Left ventricle myocardium inferior (tissue), 1 donor: Measurements from ENCODE around the gene MUSTN1. TPM values are rescaled to one million over a fixed set of nuclear protein-coding genes. Genes with fewer than 3 reads are reported as not detected.

Experiments
- DNase-seq: peaks from one replicate; pipeline ENCODE4 v3.0.0-alpha.2; 2020
- H3K27ac ChIP-seq: fragments of 200-600 bp; replicated peaks from 2 replicates; pipeline ENCODE4 v1.8.0; 2021
- H3K27me3 ChIP-seq: fragments of 200-600 bp; 2 replicates; pipeline ENCODE4 v1.8.0; 2021; ENCODE audit warnings: low read depth
- H3K36me3 ChIP-seq: fragments of 200-600 bp; 2 replicates; pipeline ENCODE4 v1.8.0; 2021
- H3K4me1 ChIP-seq: fragments of 200-600 bp; 2 replicates; pipeline ENCODE4 v1.8.0; 2021
- H3K4me3 ChIP-seq: fragments of 200-600 bp; 2 replicates; pipeline ENCODE4 v1.8.0; 2021; ENCODE audit warnings: mild to moderate bottlenecking, moderate library complexity
- H3K9me3 ChIP-seq: fragments of 200-600 bp; replicated peaks from 2 replicates; pipeline ENCODE4 v1.8.0; 2021
- CTCF ChIP-seq: fragments of 200-600 bp; IDR thresholded peaks from 2 replicates; pipeline ENCODE4 v1.8.0; 2021; ENCODE audit warnings: antibody characterized with exemption, mild to moderate bottlenecking, borderline replicate concordance
- intact Hi-C: fragments of 100-400 bp; cut with micrococcal nuclease; formaldehyde crosslinking; loops from one replicate; pipeline ENCODE4 v1.11.0; 2022
- total RNA-seq: library from RNA; stranded (reverse); fragmentation: NEBNext Ultra II Directional; extraction: Animal tissue kit (Norgen Biotek cat#: 25700); gene quantifications from one replicate; pipeline ENCODE4 v1.2.1, GENCODE V29; 2021
- donor health status: DM: no; HTN: yes; CAD: no; lungs with severe emphysema.

MUSTN1 gene
- total RNA-seq, 1 donor from 2014 or later, result 32.7 TPM

- Histone ChIP-seq H3K27me3 (no peaks in the 10 kb centered on the region), H3K36me3 (no peaks in the 10 kb centered on the region), H3K4me3 (no peak overlapping the region), H3K9me3 (no peaks in the 10 kb centered on the region), H3K27ac (no peak overlapping the region), H3K4me1 (no peaks in the 10 kb centered on the region)
- intact Hi-C loops, result no loop called here
- TF ChIP-seq CTCF, result no peak
- DNase-seq, result no peak
Observed at GRCh38 chr3:52796411-52796810, 38.4 kb downstream of the MUSTN1 start.

DNA sequence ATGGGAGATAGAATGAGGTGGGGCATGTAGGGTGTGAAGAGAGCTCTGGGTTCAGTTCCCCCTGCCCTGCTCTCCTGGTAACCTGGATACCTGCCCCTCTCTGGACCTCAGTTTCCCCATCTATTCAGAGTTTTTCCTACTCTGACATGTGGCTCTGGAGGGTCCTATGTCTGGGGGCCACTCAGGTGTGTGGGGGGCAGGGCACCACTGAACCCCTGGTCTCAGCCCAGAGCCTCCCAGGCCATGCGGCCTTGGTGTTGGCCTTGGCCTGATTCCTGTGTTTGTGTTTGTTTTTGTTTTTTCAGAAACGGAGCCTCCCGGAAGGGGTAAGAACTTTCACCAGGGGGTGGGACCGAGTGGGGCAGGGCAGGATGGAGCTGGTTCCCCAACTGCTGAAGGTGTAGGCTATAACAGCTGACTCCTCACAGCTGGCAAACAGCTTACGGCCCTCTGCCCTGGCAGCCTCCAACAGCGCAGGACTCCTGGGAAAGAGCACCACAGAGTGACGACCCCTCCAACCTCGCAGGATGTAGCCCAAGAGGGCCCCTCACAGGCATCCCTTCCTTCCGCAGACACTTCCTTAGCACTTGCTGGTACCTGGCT is 39.4 kb downstream of the MUSTN1 start:
- intact Hi-C loops, result no loop called here
- Histone ChIP-seq H3K9me3 (no peaks in the 10 kb centered on the region), H3K36me3 (no peaks in the 10 kb centered on the region), H3K27ac (no peak overlapping the region), H3K27me3 (no peaks in the 10 kb centered on the region), H3K4me3 (no peak overlapping the region), H3K4me1 (no peaks in the 10 kb centered on the region)
- DNase-seq, result no peak
- no peak for TF ChIP-seq CTCF

DNA sequence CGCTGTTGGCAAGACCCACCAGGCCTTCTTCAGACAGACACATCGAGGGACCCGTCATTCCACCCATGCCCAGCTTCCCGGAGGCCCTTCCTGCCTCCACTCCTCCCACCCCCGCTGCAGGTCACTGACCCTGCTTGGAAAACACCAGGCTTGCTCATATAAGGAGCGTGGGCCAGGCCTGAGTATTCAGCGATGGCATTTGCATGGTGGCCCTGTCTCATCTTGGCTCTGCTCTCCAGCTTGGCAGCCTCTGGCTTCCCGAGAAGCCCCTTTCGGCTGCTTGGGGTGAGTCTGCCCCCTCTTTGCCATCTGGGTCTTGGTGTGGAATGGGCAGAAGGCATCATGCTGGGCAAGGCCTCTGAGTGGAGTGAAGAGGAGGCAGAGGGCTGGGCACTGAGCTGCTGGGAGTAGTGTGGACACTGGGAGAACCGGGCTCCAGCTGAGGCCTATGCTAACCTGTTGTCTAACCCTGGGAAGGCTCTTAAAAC is 40.2 kb downstream of the MUSTN1 start, which contains the start of gene ITIH3:
TSS of gene ITIH3 (plus strand) at position 185 of the 488 bp plus-strand sequence. CDS start at position 193, 8 bp downstream.
- no peak for TF ChIP-seq CTCF
- Histone ChIP-seq H3K4me1 (no peaks in the 10 kb centered on the region), H3K4me3 (no peak within 1 kb of the TSS), H3K36me3 (no peaks in the 10 kb centered on the region), H3K27ac (no peak within 1 kb of the TSS), H3K27me3 (no peaks in the 10 kb centered on the region), H3K9me3 (no peaks in the 10 kb centered on the region)
- no peak for DNase-seq
- intact Hi-C loops, result no loop called here

DNA sequence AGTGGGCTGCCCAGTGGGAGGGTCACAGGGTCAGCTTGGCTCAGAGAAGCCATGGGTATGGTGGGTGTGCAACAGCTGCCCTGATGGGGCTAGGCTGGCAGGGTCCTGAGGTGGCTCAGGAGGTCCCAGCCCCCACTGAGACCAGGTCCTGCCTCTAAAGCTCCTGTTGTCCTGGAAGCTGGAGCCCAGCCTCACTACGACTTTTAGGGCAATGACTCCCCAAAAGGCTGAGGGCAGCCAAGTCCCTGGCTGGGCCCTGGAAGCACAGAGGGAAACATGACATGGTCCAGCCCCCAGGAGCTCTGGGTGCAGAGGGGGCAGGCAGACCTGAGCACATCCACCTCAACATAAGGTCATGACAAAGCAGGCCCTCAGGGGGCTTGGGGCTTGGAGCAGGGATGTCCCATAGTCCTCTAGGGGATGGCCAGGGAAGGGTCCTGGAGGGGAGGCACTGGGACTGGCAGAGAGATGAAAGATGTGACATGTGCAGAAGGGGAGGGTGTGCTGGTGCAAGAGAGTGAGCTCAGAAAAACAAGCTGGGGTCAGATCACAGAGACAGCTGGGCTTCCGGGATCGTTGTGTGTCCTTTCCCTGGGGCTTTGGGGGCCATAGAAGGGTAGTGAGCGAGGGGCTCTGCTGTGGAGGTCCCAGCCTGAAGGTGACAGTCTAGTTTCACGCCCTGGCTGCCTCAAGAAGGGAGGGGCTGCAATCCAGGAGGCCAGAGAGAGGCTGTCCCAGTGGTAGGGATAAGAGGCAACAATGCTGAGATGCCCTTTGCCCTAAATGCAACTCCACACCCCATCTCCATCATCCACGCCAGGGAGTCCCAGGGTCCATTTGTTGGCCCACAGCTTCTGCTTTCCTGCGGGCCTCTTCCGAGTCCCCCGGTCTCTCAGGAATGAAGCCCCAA is 40.9 kb downstream of the MUSTN1 start:
- Histone ChIP-seq H3K27ac (no peak overlapping the region), H3K9me3 (no peaks in the 10 kb centered on the region), H3K36me3 (no peaks in the 10 kb centered on the region), H3K4me1 (no peaks in the 10 kb centered on the region), H3K27me3 (no peaks in the 10 kb centered on the region), H3K4me3 (no peak overlapping the region)
- intact Hi-C loops, result no loop called here
- TF ChIP-seq CTCF, result no peak
- no peak for DNase-seq

DNA sequence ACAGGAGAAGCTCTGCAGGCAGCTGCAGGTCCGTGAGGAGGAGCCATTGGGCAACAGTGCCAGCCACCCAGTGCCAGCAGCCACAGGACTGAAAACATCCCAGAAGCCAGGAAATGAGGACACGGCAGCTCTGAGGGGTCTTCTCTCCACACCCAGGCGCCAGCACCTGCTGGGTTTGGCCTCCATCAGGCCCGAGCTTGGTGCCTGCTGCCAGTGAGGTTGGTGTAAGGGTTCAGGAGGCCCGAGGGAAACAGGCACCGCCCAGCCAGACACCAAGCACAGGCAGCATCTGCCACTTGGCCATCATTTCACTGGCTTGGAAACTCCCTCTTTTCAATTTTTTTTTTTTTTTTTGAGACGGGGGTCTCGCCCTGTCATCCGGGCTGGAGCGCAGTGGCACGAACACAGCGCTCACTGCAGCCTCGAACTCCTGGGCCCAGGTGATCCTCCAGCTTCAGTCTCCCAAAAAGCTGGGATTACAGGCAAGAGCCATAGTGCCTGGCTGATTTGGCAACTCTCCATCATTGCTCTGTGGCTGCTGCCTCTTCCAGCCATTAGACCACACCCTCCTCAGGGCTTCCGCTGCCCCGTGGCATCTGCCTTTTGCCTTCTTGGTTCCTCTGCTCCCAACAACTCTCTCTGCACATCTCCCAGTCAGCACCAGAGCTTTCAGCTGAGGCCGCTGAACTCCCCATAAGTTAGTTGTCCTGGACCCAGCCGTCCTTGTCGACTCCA is 41.7 kb downstream of the MUSTN1 start:
- intact Hi-C loops, result no loop called here
- H3K9me3 ChIP-seq, result no peaks in the 10 kb centered on the region
- no peaks in the 10 kb centered on the region for H3K27me3 ChIP-seq
- no peak for DNase-seq
- no peak overlapping the region for H3K27ac ChIP-seq
- H3K4me1 ChIP-seq, result no peaks in the 10 kb centered on the region
- no peaks in the 10 kb centered on the region for H3K36me3 ChIP-seq
- no peak overlapping the region for H3K4me3 ChIP-seq
- TF ChIP-seq CTCF, result no peak
